Head of caudate nucleus (tissue), 42 donors: ENCODE results near the gene ACTN1.

ENCODE experiments used
- DNase-seq, 42 donors: peaks; one replicate each; pipeline versions ENCODE4 v3.0.0 to v3.0.0-alpha.2; 2020 to 2021; ENCODE audit warnings: mixed read lengths in 7 of 42
- intact Hi-C: fragments of 100-400 bp; cut with DNase I; formaldehyde crosslinking; loops from one replicate; pipeline ENCODE4 v1.15.0; 2022

ACTN1 gene

DNA sequence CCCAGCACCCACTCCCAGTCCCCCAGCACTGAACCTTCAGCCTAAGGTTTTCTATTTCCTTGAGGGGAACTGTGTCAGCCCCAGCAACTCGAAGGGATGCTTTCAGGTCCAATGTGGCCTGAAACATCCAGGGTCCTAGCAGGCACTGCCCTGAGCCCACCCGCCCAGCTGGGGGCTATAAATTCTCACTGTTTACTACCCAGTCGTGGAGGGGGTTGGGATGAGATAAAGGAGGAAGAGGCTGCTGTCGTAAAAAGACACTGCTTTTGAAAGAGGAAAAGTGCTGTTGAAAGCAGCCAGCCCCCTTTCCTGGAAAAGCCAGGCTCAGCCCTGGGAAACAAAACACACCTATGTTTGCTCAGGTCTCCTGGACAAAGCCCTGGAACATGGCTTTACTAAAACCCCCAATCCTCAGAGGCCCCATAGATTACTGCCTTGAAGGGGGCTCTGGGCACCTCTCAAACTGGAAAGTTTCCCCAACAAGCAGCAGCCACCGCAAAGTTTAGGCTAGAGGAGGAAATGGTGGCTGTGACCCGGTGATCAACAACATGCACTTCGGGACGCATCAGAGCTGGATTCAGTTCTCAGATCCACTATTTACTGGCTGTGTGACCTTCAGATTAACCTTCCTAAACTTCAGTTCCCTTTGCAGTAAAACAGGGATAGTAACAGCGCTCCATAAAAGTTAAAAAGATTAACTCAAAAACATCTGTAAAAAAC lies 51.0 kb downstream of the ACTN1 start:
- intact Hi-C loops = no loop called here
- DNase-seq = no peak

- DNase-seq = no peak
- intact Hi-C loops = no loop called here
These were observed 52.0 kb downstream of the ACTN1 start for GRCh38 chr14:68927089-68927488.

GRCh38 chr14:68926236-68926635 lies 52.9 kb downstream of the ACTN1 start:
- no peak for DNase-seq
- intact Hi-C loops = no loop called here

DNA sequence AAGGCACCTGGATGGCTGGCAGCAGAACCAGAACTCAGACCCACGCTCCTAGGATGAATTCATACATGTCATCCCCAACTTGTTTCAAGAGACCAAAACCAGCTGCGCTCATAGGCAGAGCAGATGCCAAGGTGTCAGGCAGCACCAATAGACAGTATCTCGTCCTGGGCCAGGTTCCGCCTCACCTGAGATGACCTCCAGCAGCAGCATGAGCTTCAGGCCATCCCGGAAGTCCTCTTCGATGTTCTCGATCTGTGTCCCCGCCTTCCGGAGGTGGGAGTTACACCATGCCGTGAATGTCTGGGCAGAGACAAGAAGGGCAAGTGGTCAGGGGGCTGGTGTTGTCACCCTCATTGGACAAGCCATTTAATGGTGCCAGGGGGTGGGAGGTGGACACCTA lies 53.7 kb downstream of the ACTN1 start:
- intact Hi-C loops = no loop called here
- DNase-seq = no peak

DNA sequence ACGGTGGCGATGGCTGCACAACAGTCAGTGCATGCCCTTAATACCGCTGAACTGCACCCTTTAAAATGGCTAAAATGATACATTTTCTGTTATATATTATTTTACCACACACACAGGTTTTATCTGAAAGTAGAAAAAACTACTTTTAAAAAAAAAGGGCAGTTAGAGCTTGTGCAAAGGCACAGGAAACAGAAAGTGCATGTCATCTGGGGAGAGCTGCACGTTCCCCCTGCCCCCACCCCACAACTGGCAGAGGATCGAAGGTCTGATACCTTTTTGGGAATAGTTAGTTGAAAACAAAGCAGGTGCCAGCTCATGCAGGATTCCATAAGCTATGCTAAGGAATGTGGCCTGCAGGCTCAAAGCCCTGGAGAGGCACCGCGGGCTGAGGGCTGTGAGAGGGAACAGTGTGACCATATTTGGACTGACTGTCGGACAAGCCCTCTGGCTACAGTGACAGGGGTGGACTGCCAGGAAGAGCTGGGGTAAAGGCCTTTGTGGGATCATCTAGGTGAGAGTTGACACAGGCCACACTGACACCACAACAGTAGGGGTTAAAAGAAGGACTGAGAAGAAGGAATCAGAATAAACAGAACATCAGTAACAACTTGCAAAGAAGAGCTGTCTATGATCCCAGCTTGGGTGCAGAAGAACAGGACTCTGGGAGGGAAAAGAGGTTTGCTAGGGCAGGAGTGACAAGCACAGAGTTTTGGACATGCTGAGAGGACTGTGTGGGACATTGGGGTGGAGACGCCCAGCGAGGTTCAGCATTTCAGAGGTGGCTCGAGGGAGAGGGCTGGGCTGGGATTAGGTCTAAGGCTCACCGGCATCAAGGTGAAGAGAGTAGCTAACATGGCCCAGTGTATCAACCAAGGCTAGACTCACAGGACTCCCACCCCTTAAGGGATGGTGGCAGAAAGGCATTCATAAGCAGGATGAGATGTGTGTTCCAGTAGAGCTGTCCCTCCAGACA lies 54.6 kb downstream of the ACTN1 start:
- intact Hi-C loops = no loop called here
- DNase-seq = no peak

GRCh38 chr14:68922886-68923285 lies 56.2 kb downstream of the ACTN1 start:
- intact Hi-C loops = no loop called here
- DNase-seq = no peak

GRCh38 chr14:68922201-68922621 lies 56.9 kb downstream of the ACTN1 start:
- no peak for DNase-seq
- intact Hi-C loops = no loop called here

DNA sequence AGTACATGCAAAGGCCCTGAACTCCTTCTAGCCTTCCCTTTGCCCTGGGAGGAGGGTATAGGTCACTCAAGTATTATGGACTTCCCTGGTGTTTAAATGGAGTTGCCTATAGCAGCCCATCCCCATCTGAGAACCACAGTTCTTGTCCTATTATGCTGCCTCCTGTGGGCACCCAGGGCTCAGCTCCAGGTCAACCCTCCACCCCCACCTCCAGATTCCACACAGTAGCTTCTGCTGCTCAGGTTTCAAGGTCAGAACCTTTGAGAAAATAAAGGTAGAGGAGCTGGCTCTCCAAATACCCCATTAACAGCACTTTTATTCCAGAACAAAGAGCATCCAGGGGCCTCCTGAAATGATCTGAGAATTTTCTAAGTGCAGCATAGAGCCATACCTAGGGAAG lies 57.4 kb downstream of the ACTN1 start:
- DNase-seq = no peak
- intact Hi-C loops = no loop called here

- intact Hi-C loops = no loop called here
- DNase-seq = no peak
These were observed 58.1 kb downstream of the ACTN1 start for GRCh38 chr14:68921049-68921448.

DNA sequence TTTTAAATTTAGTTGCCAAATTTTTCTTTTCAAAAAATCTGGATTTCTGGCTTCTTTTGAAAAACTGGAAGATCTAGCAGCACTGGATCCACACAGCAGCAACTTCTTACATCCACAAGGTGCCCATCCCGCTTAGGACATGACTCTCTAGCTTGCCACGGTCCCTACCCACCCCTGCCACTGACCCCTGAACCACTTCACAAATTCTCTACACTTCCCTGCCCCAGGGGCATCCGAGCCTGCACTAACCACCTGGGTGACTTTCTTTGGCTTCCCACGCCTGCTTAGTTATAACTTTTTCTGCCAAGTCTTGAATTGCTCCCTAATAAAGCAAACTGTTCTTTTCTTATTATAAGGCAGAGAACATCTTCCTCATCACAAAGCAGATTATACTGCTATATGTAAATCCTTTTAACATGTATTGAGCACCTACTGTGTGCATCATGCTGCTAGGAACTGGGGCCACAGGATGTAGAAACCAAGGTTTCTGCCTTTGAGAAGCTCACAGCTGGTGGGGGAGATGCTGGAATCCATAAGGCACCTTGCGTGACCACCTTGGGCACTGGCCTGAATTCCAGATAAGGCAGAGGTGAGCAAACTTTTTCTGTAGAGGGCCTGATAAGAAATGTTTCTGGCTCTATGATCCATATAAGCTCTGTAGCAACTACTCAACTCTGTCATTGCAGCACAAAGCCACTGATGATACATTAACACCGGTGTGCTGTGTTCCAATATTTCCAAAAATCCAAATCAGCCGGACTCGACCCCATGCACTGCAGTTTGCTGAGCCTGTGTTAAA lies 59.8 kb downstream of the ACTN1 start:
- intact Hi-C loops = no loop called here

DNA sequence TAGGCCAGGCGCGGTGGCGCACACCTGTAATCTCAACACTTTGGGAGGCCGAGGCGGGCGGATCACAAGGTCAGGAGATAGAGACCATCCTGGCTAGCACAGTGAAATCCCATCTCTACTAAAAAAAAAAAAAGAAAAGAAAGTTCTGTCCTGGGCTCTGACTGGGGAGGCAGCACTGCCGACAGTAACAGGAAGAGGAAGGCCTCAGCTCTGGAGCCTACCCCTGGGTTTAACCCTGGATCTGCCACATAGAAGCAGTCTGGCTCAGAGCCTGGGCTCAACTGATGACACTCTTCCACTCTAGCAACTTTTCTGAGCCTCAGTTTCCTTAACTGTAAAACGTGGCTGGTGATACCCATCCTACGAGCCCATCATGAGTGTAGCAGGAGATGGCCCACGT lies 60.5 kb downstream of the ACTN1 start:
- intact Hi-C loops = no loop called here
- no peak for DNase-seq

More for the DNA sequence above, 59.8 kb downstream of the ACTN1 start:
- DNase-seq = no peak

GRCh38 chr14:68916358-68916941 lies 62.7 kb downstream of the ACTN1 start:
- DNase-seq = no peak
- intact Hi-C loops = no loop called here

GRCh38 chr14:68913516-68913915 lies 65.6 kb downstream of the ACTN1 start:
- DNase-seq = no peak
- intact Hi-C loops = no loop called here

GRCh38 chr14:68911594-68912227 lies 67.4 kb downstream of the ACTN1 start:
- intact Hi-C loops = no loop called here
- peak; percentile 31 to 84 (median 66) for DNase-seq

DNA sequence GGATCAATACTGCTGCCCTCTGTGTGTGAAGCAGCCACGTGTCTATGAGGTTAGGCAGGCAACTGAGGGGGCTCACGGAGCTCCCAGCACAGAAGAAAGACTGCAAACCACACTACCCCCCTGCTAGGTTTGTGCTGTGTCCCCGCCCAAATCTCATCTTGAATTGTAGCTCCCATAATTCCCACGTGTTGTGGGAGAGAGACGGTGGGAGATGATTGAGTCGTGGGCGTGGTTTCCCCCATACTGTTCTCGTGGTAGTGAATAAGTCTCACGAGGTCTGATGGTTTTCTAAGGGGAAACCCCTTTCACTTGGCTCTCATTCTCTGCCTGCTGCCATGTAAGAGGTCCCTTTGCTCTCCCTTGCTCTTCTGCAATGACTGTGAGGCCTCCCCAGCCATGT lies 68.6 kb downstream of the ACTN1 start:
- DNase-seq = peak in 20 of 42 donors; percentile 8 to 63 (median 34)
- intact Hi-C loops = no loop called here

DNA sequence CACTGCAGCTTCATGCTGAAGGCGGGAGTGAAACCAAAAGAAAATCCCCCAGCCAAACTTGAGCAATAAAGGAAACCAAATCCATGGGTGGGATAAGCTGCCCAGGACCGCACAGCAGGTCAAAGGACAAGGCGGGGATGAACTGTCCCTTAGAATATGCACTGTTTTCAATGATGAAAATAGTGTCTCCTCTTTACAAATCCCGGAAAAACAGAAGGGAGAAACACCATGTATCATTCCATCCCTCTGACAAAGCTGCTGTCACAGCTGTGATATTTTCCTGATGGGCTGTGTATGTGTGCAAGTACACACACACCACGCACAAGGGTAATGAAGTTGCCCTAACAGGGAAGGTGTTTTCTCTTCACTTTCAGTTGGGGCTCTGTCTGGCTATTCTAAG lies 70.3 kb downstream of the ACTN1 start:
- intact Hi-C loops = no loop called here
- DNase-seq = no peak

DNA sequence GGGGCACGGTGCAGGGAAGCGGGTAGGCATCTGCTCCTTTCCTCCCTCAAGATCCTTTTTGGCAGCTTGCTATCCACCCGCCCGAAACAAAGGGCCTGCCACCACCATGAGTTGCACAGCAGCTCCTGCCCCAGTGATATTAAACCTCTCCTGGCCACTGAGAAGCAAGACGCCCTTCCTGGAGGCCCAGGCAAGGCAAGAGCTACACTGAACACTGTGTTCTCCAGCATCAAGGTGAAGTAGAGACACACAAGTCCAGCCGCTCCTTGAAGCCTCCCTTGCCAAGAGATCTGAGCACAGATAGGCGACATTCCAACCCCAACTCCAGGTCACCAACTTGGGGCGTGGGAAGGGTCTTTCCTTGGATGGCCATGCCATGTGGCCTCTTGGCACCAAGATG lies 70.9 kb downstream of the ACTN1 start:
- intact Hi-C loops = no loop called here
- DNase-seq = no peak

DNA sequence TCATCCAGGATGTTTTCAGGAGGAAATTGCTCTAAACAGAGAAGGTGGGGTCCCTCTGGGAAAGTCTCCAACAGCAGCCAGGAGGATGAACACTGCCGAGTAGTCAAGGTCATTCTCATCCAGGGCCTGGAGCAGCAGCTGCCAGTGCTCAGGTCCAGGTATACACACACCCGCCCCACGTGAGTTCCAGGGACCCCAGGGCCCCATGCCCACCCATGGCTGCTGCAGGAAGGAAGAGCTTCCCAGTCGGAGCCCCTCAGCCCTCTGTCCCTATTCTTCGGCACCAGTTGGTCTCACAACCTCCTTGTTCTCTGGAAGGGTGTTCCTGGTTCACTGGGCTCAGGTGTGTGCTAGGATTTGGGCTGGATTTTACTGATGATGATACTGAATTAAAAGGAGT lies 72.7 kb downstream of the ACTN1 start:
- DNase-seq = no peak
- intact Hi-C loops = no loop called here
